Sigmoid colon (tissue), 7 donors: Measurements from ENCODE around the gene CPLANE1. TPM values are rescaled to one million over a fixed set of nuclear protein-coding genes. Genes with fewer than 3 reads are reported as not detected.
A peak's percentile ranks its signal among the peaks of the same experiment; 100 is the strongest.

Experiments
- DNase-seq: peaks from one replicate; pipeline ENCODE4 v3.0.0-alpha.2; 2019
- H3K27ac ChIP-seq, 4 donors: fragments of 200-600 bp; sonication (generic); one replicate each; pipeline ENCODE4 v1.5.1; 2016 to 2019; ENCODE audit warnings: mild to moderate bottlenecking in 1 of 4
- H3K27me3 ChIP-seq, 3 donors: fragments of 200-600 bp; sonication (generic); one replicate each; pipeline ENCODE4 v1.5.1; 2019; ENCODE audit warnings: mild to moderate bottlenecking in 1 of 3
- H3K36me3 ChIP-seq, 4 donors: fragments of 200-600 bp; sonication (generic); one replicate each; pipeline ENCODE4 v1.5.1; 2016 to 2019
- H3K4me1 ChIP-seq, 4 donors: fragments of 200-600 bp; sonication (generic); one replicate each; pipeline ENCODE4 v1.5.1; 2017 to 2019
- H3K4me3 ChIP-seq, 4 donors: fragments of 200-600 bp; sonication (generic); one replicate each; pipeline ENCODE4 v1.5.1; 2017 to 2019; ENCODE audit warnings: mild to moderate bottlenecking in 2 of 4, moderate library complexity in 1 of 4
- H3K9me3 ChIP-seq, 4 donors: fragments of 200-600 bp in 3 of 4; sonication (generic) in 3 of 4; one replicate each; pipeline versions ENCODE4 v1.5.1 to v1.6.1; 2013 to 2019
- EP300 ChIP-seq, 4 donors: sonication (generic); formaldehyde crosslinking; IDR thresholded peaks; one replicate each; pipeline ENCODE4 v1.6.1; 2017; ENCODE audit warnings: antibody characterized with exemption in 4 of 4
- POLR2A ChIP-seq, 2 donors: fragments of 450-650 bp; IDR thresholded peaks; one replicate each; pipeline ENCODE4 v1.6.1; 2016; ENCODE audit warnings: antibody characterized with exemption in 2 of 2, mild to moderate bottlenecking in 2 of 2, moderate library complexity in 2 of 2
- POLR2AphosphoS5 ChIP-seq, 4 donors: sonication (generic); formaldehyde crosslinking; IDR thresholded peaks; one replicate each; pipeline ENCODE4 v1.6.1; 2017; ENCODE audit warnings: antibody characterized with exemption in 4 of 4
- WGBS, 2 donors: extraction: QIAGEN DNeasy Blood & Tissue Kit; methylation state at CpG; one replicate each; pipeline ENCODE4 v1.1.7; 2013; 5-methylcytosine and 5-hydroxymethylcytosine counted together
- intact Hi-C: fragments of 100-400 bp; cut with DNase I; formaldehyde crosslinking; loops from one replicate; pipeline ENCODE4 v1.15.1; 2023
- polyA plus RNA-seq, 3 donors: library from polyadenylated mRNA; stranded (reverse); fragments of 200-250 nt; gene quantifications; one replicate each; pipeline ENCODE4 v1.2.3, GENCODE V29; 2013
- total RNA-seq, 4 donors: library from RNA; depleted of rRNA; stranded (reverse); fragments of >200 nt; gene quantifications; one replicate each; pipeline ENCODE4 v1.1.0, GENCODE V29; 2016
- TF ChIP-seq, protein P1 (sequence below), 4 experiments: fragments of 450-650 bp in 3 of 4; fragments of 200-600 bp in 1 of 4; IDR thresholded peaks; one replicate each; pipeline ENCODE4 v1.5.1; 2016 to 2019; ENCODE audit warnings: antibody characterized with exemption in 4 of 4, mild to moderate bottlenecking in 3 of 4, moderate library complexity in 2 of 4
- donor health status: healthy with polysubstance abuse.
- donor health status: Bipolar disorder and iron deficiency.
- donor health status: healthy.

CPLANE1 gene
- total and polyA plus RNA-seq, 7 donors, result 0.23 to 51.0 (median 21.8) TPM

- peaks cover 0 to 89% (median 26%) of the 10 kb centered on the region in 4 donors for H3K36me3 ChIP-seq
- H3K27ac ChIP-seq, result no peak overlapping the region
- intact Hi-C loops, result loop anchor here (10.0 kb wide), 1 partner anchor 113 kb away; no protein-coding TSS in a partner anchor
- no peak overlapping the region for H3K4me3 ChIP-seq
- no peaks in the 10 kb centered on the region for H3K4me1 ChIP-seq
- no peaks in the 10 kb centered on the region for H3K27me3 ChIP-seq
- TF ChIP-seq POLR2A (IDR thresholded peaks at IDR 0.05) (no peak), EP300 (IDR thresholded peaks at IDR 0.05) (no peak), POLR2AphosphoS5 (IDR thresholded peaks at IDR 0.05) (no peak)
- TF ChIP-seq, protein P1, sequence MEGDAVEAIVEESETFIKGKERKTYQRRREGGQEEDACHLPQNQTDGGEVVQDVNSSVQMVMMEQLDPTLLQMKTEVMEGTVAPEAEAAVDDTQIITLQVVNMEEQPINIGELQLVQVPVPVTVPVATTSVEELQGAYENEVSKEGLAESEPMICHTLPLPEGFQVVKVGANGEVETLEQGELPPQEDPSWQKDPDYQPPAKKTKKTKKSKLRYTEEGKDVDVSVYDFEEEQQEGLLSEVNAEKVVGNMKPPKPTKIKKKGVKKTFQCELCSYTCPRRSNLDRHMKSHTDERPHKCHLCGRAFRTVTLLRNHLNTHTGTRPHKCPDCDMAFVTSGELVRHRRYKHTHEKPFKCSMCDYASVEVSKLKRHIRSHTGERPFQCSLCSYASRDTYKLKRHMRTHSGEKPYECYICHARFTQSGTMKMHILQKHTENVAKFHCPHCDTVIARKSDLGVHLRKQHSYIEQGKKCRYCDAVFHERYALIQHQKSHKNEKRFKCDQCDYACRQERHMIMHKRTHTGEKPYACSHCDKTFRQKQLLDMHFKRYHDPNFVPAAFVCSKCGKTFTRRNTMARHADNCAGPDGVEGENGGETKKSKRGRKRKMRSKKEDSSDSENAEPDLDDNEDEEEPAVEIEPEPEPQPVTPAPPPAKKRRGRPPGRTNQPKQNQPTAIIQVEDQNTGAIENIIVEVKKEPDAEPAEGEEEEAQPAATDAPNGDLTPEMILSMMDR (IDR thresholded peaks at IDR 0.05), result no peak
- H3K9me3 ChIP-seq, result no peaks in the 10 kb centered on the region
- WGBS, 2 donors, result 90 to 98% methylated on average over 10 of the region's 10 CpGs
- no peak for DNase-seq
These were observed 37.5 kb downstream of the CPLANE1 start for GRCh38 chr5:37211661-37212060.

GRCh38 chr5:37208883-37209797 lies 40.0 kb downstream of the CPLANE1 start:
- H3K27me3 ChIP-seq, result no peaks in the 10 kb centered on the region
- H3K36me3 ChIP-seq, result peaks cover 0 to 89% (median 27%) of the 10 kb centered on the region in 4 donors
- TF ChIP-seq POLR2AphosphoS5 (IDR thresholded peaks at IDR 0.05) (no peak), EP300 (IDR thresholded peaks at IDR 0.05) (no peak), POLR2A (IDR thresholded peaks at IDR 0.05) (no peak)
- TF ChIP-seq, protein P1 (IDR thresholded peaks at IDR 0.05), result no peak
- peak overlapping the region in 3 of 4 donors; percentile 14 to 21 (median 16) for H3K4me3 ChIP-seq
- no peaks in the 10 kb centered on the region for H3K4me1 ChIP-seq
- WGBS, 2 donors, result 78 to 94% methylated on average over 32 of the region's 32 CpGs
- H3K9me3 ChIP-seq, result no peaks in the 10 kb centered on the region
- H3K27ac ChIP-seq, result no peak overlapping the region
- intact Hi-C loops, result no loop called here
- no peak for DNase-seq

DNA sequence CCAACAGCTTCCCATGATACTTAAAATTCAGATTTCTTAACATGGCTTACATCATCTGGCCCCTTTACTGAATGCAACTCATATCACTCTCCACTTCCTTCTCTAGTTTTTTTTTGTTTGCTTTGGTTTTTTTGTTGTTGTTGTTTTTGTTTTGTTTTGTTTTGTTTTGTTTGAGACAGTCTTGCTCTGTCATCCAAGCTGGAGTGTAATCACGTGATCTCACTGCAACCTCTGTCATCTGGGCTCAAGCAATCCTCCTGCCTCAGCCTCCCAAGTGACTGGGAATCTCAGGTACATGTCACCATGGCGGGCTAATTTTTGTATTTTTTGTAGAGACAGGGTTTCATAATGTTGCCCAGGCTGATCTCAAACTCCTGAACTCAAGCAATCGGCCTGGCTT lies 41.4 kb downstream of the CPLANE1 start:
- H3K27ac ChIP-seq, result no peak overlapping the region
- peaks cover 0 to 90% (median 18%) of the 10 kb centered on the region in 4 donors for H3K36me3 ChIP-seq
- H3K4me3 ChIP-seq, result no peak overlapping the region
- H3K27me3 ChIP-seq, result no peaks in the 10 kb centered on the region
- no peak for DNase-seq
- intact Hi-C loops, result no loop called here
- H3K9me3 ChIP-seq, result no peaks in the 10 kb centered on the region
- WGBS, 2 donors, result 94% methylated on average over 3 of the region's 3 CpGs
- TF ChIP-seq, protein P1 (IDR thresholded peaks at IDR 0.05), result no peak
- TF ChIP-seq POLR2AphosphoS5 (IDR thresholded peaks at IDR 0.05), result no peak
- TF ChIP-seq POLR2A (IDR thresholded peaks at IDR 0.05), result no peak
- TF ChIP-seq EP300 (IDR thresholded peaks at IDR 0.05), result no peak
- H3K4me1 ChIP-seq, result no peaks in the 10 kb centered on the region

GRCh38 chr5:37206736-37207135 lies 42.4 kb downstream of the CPLANE1 start:
- intact Hi-C loops, result no loop called here
- Histone ChIP-seq H3K4me1 (no peaks in the 10 kb centered on the region), H3K27me3 (no peaks in the 10 kb centered on the region), H3K9me3 (no peaks in the 10 kb centered on the region), H3K27ac (no peak overlapping the region), H3K4me3 (no peak overlapping the region), H3K36me3 (peaks cover 0 to 79% (median 14%) of the 10 kb centered on the region in 4 donors)
- TF ChIP-seq, protein P1 (IDR thresholded peaks at IDR 0.05), result no peak
- TF ChIP-seq POLR2AphosphoS5 (IDR thresholded peaks at IDR 0.05) (no peak), EP300 (IDR thresholded peaks at IDR 0.05) (no peak), POLR2A (IDR thresholded peaks at IDR 0.05) (no peak)
- 94% methylated on average over 2 of the region's 2 CpGs for WGBS, 2 donors
- DNase-seq, result no peak
